COLO668 (cell line): ENCODE results near the gene HOPX.
"Not testable (repeated sequence)": the region's sequence is repeated elsewhere in the genome, so short reads cannot be mapped to it uniquely, and the experiment has no call there.

Experiments
- DNase-seq: peaks from one replicate; lab custom pipeline; 2025; ENCODE audit not compliant: unreplicated experiment; lab: John Stamatoyannopoulos, UW

The HOPX gene

DNA sequence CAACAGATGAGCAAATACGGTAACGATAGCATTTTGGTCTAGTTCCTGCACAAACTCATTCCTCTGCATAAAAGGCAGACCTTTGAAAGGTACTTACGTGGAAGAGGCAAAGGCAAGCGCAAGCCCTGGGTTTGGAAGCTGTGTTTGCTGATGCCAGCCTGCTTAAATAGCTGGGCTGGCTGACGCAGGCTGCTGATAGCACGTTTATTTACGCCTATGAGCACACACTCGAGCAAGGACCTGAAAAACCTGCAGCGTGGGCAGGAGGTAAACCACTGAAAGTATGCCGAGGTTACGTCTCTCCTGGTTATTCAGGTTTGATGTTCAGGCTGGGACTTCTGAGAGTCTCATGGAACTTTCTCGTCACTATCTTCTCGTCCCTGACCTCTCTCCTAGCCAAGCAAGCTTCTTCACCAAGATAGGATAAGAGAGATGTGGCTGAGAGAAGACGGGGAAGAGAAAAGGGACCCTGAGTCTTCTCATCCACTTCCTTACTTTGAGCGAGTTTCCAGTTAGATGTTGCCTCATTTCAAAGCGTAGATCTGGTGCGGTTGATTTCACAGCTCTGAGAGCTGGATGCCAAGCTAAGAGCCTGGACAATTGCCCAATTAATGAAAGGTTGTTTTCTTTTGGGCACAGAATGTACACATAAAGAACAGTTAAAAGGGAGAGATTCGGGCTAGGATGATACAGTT is at the start of gene HOPX:
TSS of gene HOPX (minus strand) at position 139 of the 695 bp plus-strand sequence. CDS start 23,480 bp downstream, outside the sequence.
- DNase-seq, result no peak

DNA sequence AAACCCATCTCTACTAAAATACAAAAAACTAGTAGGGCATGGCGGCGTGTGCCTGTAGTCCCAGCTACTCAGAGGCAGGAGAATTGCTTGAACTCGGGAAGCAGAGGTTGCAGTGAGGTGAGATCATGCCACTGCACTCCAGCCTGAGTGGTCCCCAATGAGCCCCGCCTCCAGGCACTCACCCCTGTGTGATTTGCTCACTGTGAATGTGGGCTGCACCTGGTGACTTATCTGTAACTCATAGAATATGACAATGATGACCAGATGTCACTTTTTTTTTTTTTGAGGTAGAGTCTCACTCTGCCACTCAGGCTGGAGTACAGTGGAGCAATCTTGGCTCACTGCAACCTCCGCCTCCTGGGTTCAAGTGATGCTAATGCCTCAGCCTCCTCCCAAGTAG is 49.0 kb upstream of the HOPX start:
- no peak for DNase-seq

- DNase-seq, result no peak
Observed at GRCh38 chr4:56728512-56728911, 47.4 kb upstream of the HOPX start.

- no peak for DNase-seq
Observed at GRCh38 chr4:56727150-56727549, 46.1 kb upstream of the HOPX start.

DNA sequence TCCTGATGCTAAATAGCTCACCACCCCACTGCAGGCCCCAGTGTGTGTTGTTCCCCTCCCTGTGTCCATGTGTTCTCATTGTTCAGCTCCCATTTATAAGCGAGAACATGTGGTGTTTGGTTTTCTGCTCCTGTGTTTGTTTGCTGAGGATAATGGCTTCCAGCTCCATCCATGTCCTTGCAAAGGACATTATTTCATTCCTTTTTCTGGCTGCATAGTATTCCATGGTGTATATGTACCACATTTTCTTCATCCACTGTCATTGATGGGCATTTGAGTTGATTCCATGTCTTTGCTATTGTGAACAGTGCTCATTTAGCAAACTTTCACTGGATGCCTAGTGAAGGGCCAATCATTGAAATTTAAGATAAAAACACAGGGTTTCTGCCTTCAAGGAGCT is 45.5 kb upstream of the HOPX start:
- not testable (repeated sequence) for DNase-seq

DNA sequence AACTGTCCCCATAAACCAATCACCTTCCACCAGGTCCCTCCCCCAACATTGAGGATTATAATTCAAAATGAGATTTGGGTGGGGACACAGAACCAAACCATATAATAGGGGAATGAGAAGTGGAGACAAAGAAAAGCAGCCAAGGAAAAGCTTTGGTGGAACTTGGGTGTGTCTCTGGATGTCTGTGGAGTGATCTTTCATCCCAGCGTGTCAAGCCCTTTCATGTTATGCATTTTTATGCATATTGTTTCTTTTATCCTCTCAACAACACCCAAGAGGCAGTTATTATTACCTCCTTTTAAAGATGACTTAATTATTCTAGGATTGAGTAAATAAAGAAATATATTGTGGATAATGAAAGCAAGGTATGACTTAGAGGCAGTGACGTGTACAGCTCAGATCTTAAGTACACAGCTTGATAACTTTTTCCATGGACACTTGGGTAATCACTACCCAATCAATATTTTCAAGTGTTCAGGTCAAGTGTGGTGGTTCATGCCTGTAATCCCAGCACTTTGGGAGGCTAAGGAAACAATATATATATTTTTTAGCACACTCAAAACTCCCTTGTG is 42.6 kb upstream of the HOPX start:
- DNase-seq, result no peak

DNA sequence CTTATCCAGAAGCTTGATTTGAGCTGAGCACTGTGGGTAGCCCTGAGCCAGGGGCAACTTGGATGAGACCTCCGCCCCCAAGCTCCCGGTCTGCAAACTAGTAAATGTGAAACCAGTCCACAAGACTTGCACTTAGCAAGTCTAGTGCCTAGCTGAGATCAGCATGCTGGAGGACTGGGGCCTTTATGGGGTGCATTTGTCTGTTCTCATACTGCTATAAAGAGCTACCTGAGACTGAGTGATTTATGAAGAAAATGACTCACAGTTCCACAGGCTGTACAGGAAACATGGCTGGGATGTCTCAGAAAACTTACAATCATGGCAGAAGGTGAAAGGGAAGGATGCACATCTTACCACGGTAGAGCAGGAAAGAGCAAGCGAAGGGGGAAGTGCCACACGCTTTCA is 42.1 kb upstream of the HOPX start:
- DNase-seq, result no peak

- no peak for DNase-seq
Observed at GRCh38 chr4:56708146-56708545, 27.1 kb upstream of the HOPX start.

DNA sequence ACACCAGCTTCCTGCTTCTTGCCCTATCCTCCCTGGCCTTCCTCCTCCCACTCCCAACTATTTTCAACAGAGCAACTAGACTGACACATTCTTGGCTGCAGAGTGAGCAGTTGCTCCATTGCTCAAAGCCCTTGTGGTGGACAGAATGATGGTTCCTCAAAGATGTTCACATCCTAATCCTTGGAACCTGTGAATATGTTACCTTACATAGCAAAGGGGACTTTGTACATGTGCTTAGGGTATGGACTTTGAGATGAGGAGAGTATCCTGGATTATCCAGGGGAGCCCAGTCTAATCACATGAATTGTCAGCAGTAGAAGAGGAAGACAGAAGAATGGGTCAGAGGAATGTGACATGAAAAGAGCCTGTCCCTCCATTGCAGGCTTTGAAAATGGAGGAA is 24.9 kb upstream of the HOPX start:
- no peak for DNase-seq

DNA sequence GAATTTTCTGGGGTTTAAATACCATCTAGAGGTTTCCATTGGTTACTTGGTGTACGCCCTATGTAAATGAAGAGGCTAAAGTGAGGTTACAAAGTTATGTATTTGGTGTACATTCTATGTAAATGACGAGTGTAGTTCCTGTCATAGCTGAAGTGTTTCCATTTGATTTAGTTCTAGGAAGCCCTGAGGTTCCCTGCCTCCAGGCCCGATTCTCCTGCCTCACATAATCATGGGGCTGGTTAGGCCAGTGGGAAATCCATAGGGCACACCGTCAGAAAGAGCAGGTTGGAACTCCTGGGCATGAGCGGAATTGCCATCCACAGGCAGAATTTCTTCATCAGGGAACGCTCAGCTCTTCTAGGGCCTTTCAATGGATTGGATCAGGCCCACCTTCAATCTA is 24.2 kb upstream of the HOPX start:
- DNase-seq, result no peak

- DNase-seq, result no peak
Observed at GRCh38 chr4:56704089-56704871, 23.2 kb upstream of the HOPX start.

GRCh38 chr4:56703378-56703777 is 22.3 kb upstream of the HOPX start:
- DNase-seq, result no peak

DNA sequence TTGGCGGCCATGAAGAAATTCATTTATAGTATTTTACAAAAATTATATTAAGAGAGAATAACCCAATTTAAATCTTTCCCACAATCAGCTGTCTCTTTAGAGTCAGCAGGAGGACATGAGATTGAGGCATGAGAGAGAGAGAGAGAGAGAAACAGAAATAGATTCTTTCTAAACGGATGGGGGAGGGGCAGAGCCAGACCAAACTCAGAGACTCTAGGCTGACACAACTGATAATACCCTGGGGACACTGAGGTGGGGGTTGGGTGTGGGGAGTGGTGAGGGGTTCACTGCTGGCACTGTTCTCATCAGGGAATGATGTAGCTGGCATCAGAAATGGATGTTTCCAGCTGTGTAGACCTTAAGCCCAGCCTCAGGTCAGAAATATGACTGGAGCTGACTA is 20.5 kb upstream of the HOPX start:
- DNase-seq, result no peak

GRCh38 chr4:56701161-56701480 is 20.0 kb upstream of the HOPX start:
- no peak for DNase-seq

- no peak for DNase-seq
Observed at GRCh38 chr4:56699537-56700105, 18.5 kb upstream of the HOPX start.

DNA sequence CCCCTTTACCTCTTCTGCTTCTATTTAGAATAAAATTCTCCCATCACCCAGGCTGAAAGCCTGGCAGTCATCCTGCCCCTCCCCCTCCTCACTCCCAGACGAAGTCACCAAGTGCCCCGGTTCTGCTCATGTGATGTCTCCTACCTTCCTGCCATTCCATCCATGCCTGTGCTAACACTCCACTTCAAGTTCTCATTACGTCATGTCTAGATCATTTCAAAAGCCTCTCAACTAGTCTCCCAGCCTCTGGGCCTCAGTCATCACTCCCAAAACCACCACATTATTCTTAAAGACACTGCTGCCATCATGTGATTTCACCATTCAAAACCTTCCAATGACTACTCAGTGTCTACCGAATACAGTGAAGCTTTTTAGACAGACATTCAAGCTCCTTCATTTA is 17.2 kb upstream of the HOPX start:
- DNase-seq, result no peak

DNA sequence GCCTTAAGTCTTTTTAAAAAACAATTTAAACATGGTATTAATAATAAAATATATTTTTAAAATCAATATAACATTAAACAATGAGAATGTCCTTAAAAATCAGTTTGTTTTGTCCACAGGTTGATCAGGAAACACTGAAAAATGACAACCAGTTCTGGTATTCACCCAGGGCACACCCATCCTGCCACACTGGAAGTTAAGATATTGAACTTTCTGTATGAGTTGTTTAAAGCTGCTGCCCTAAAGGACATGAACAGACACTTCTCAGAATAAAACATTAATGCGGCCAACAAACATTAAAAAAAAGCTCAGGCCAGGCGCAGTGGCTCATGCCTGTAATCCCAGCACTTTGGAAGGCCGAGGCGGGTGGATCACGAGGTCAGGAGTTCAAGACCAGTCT is 15.0 kb upstream of the HOPX start:
- no peak for DNase-seq

DNA sequence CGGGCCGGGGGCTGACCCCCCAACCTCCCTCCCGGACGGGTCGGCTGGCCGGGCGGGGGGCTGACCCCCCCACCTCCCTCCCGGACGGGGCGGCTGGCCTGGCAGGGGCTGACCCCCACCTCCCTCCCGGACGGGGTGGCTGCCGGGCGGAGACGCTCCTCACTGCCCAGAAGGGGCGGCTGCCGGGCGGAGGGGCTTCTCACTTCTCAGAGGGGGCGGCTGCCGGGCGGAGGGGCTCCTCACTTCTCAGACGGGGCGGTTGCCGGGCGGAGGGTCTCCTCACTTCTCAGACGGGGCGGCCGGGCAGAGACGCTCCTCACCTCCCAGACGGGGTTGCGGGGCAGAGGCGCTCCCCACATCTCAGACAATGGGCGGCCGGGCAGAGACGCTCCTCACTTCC is 12.4 kb upstream of the HOPX start:
- not testable (repeated sequence) for DNase-seq

- DNase-seq, result no peak
Observed at GRCh38 chr4:56692576-56692975, 11.5 kb upstream of the HOPX start.

- no peak for DNase-seq
Observed at GRCh38 chr4:56691425-56691824, 10.3 kb upstream of the HOPX start.

DNA sequence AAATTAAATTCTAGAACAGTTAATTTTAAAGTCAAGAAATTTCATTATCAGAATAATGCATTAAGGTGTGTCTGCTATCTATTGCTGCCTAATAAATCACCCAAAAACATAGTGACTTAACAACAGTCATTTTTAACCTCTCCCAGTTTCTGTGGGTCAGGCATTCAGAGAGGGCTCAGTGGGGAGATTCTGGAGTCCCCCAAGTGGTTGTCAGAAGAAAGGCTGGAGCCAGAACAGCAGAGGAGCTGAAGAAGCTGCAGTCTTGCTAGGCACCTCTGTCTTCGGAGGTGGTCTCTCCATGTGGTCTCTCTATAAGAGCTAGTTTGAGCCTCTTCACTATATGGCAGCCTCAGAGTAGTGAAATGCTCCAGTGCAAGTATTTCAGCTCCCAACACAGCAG is 9.3 kb upstream of the HOPX start:
- no peak for DNase-seq
